ENCODE data around the gene PRDM15.

GRCh38 chr21:41924368-41924754, 45.2 kb upstream of the PRDM15 start:
- TF ChIP-seq ZBTB33 (IDR thresholded peaks at IDR 0.05) = no peak
- TF ChIP-seq CTCF (IDR thresholded peaks at IDR 0.05; ENCODE audit: low read depth, low read length, missing input control) = no peak
- no peak for TF ChIP-seq GABPA (IDR thresholded peaks at IDR 0.05 in 1 of 2, conservative IDR thresholded peaks at IDR 0.05 in 1 of 2)
- TF ChIP-seq RAD21 (IDR thresholded peaks at IDR 0.05) = peak in 1 of 2 donors; percentile 2
- TF ChIP-seq HNF4G (IDR thresholded peaks at IDR 0.05) = no peak
- no peak for TF ChIP-seq YY1 (IDR thresholded peaks at IDR 0.05)
- TF ChIP-seq HNF4A (conservative IDR thresholded peaks at IDR 0.05) = no peak

Data from liver (tissue), 3 donors.